H1 (cell line): Measurements from ENCODE around the gene NR2C2. TPM values are rescaled to one million over a fixed set of nuclear protein-coding genes. Genes with fewer than 3 reads are reported as not detected.

Experiments used
- CTCF ChIA-PET: fragments of 300-600 bp; sonication (Branson Sonifier 250); formaldehyde crosslinking; loops from one replicate; lab custom pipeline; 2021; ENCODE audit not compliant: partially characterized antibody; lab: Charles Lee
- POLR2A ChIA-PET: fragments of 300-600 bp; sonication (Branson Sonifier 250); formaldehyde crosslinking; loops from one replicate; lab custom pipeline; 2021; ENCODE audit warnings: inconsistent platforms; ENCODE audit not compliant: partially characterized antibody; lab: Charles Lee
- DNase-seq, 2 experiments: peaks; one replicate each; pipeline versions ENCODE4 v3.0.0 to v3.0.0-alpha.2; 2010 to 2022; ENCODE audit warnings: low spot score in 2 of 2, low read depth in 1 of 2, mixed read lengths in 1 of 2
- FAIRE-seq: peaks from 2 replicates; lab custom pipeline; 2011; peaks lifted over from hg19 to GRCh38; lab: Jason Lieb, UNC
- H2AFZ ChIP-seq: 2 replicates; pipeline ENCODE4 v1.8.1; 2012; ENCODE audit warnings: low read length, inconsistent platforms
- H2AK5ac ChIP-seq: 2 replicates; pipeline ENCODE4 v1.6.1; 2013; ENCODE audit warnings: low read depth, low read length
- H2BK120ac ChIP-seq: replicated peaks from 2 replicates; pipeline ENCODE3; 2013; ENCODE audit warnings: low read depth, low read length, inconsistent platforms
- H2BK12ac ChIP-seq: 2 replicates; pipeline ENCODE4 v1.6.1; 2013; ENCODE audit warnings: low read depth, low read length
- H2BK15ac ChIP-seq: 2 replicates; pipeline ENCODE4 v1.6.1; 2013; ENCODE audit warnings: low read length
- H2BK20ac ChIP-seq: 2 replicates; pipeline ENCODE4 v1.6.1; 2013; ENCODE audit warnings: low read length
- H2BK5ac ChIP-seq: 2 replicates; pipeline ENCODE4 v1.6.1; 2013; ENCODE audit warnings: low read depth, low read length
- H3K14ac ChIP-seq: 2 replicates; pipeline ENCODE4 v1.6.1; 2013; ENCODE audit warnings: inconsistent platforms; ENCODE audit not compliant: insufficient read length
- H3K18ac ChIP-seq: 2 replicates; pipeline ENCODE4 v1.6.1; 2013; ENCODE audit warnings: low read length; ENCODE audit errors: extremely low read depth
- H3K23ac ChIP-seq: 2 replicates; pipeline ENCODE4 v1.6.1; 2013; ENCODE audit warnings: inconsistent platforms; ENCODE audit not compliant: insufficient read length
- H3K23me2 ChIP-seq: 2 replicates; pipeline ENCODE4 v1.6.1; 2013; ENCODE audit warnings: low read depth, low read length
- H3K27ac ChIP-seq: 2 replicates; pipeline ENCODE4 v1.6.1; 2011; ENCODE audit warnings: low read depth, low read length, inconsistent platforms
- H3K27me3 ChIP-seq, 4 experiments: replicated peaks in 1 of 4; 1 replicate in 1 of 4; 2 replicates in 3 of 4; pipeline versions ENCODE4 v1.6.1 to v1.8.1; 2011 to 2013; ENCODE audit warnings: low read length in 3 of 4, mild to moderate bottlenecking in 3 of 4, inconsistent platforms in 2 of 4, mixed read lengths in 2 of 4, moderate library complexity in 1 of 4; ENCODE audit not compliant: control insufficient read depth in 3 of 4, insufficient read depth in 3 of 4; ENCODE audit errors: extremely low read depth in 1 of 4
- H3K36me3 ChIP-seq, 4 experiments: 2 replicates each; pipeline versions ENCODE4 v1.6.1 to v1.8.1; 2011 to 2013; ENCODE audit warnings: mild to moderate bottlenecking in 4 of 4, low read length in 3 of 4, moderate library complexity in 2 of 4, control low read depth in 1 of 4, inconsistent platforms in 1 of 4; ENCODE audit not compliant: insufficient read depth in 4 of 4, control insufficient read depth in 2 of 4
- H3K4ac ChIP-seq: replicated peaks from 2 replicates; pipeline ENCODE3; 2013; ENCODE audit warnings: low read length, low read depth, mixed read lengths, inconsistent platforms; ENCODE audit not compliant: insufficient read length
- H3K4me1 ChIP-seq, 4 experiments: replicated peaks in 1 of 4; 1 replicate in 1 of 4; 2 replicates in 3 of 4; pipeline versions ENCODE4 v1.6.1 to v1.8.1; 2011 to 2013; ENCODE audit warnings: low read length in 3 of 4, inconsistent platforms in 2 of 4, mixed read lengths in 1 of 4; ENCODE audit not compliant: insufficient read depth in 4 of 4, control insufficient read depth in 3 of 4
- H3K4me2 ChIP-seq, 2 experiments: 2 replicates each; pipeline versions ENCODE4 v1.6.1 to v1.8.1; 2011 to 2013; ENCODE audit warnings: low read depth in 2 of 2, low read length in 2 of 2, control low read depth in 1 of 2, inconsistent platforms in 1 of 2, mild to moderate bottlenecking in 1 of 2; ENCODE audit not compliant: insufficient read depth in 1 of 2
- H3K4me3 ChIP-seq, 4 experiments: fragments of 200-600, 300-600 bp in 1 of 4; sonication (generic), shearing (Covaris generic), sonication (Bioruptor Twin) in 1 of 4; 2 replicates each; pipeline versions ENCODE4 v1.5.1 to v1.8.1; 2011 to 2016; ENCODE audit warnings: low read length in 4 of 4, low read depth in 3 of 4, control low read depth in 2 of 4, inconsistent platforms in 2 of 4, mild to moderate bottlenecking in 2 of 4, mixed read lengths in 1 of 4, moderate library complexity in 1 of 4; ENCODE audit not compliant: insufficient read depth in 2 of 4; ENCODE audit errors: extremely low read depth in 1 of 4
- H3K56ac ChIP-seq: replicated peaks from 2 replicates; pipeline ENCODE3; 2013; ENCODE audit warnings: low read depth, mild to moderate bottlenecking, mixed read lengths, low read length, inconsistent platforms; ENCODE audit not compliant: insufficient read length
- H3K79me1 ChIP-seq: 2 replicates; pipeline ENCODE4 v1.6.1; 2013; ENCODE audit warnings: low read depth, low read length, control low read depth
- H3K79me2 ChIP-seq, 2 experiments: 2 replicates each; pipeline versions ENCODE4 v1.6.1 to v1.8.1; 2012 to 2013; ENCODE audit warnings: low read length in 2 of 2, mild to moderate bottlenecking in 2 of 2, inconsistent platforms in 1 of 2; ENCODE audit not compliant: insufficient read depth in 2 of 2, control insufficient read depth in 1 of 2
- H3K9ac ChIP-seq, 4 experiments: replicated peaks in 1 of 4; 1 replicate in 1 of 4; 2 replicates in 3 of 4; pipeline versions ENCODE4 v1.6.1 to v1.8.1; 2011 to 2013; ENCODE audit warnings: low read depth in 3 of 4, low read length in 3 of 4, control low read depth in 2 of 4, mild to moderate bottlenecking in 2 of 4, moderate library complexity in 2 of 4, inconsistent platforms in 1 of 4; ENCODE audit errors: extremely low read depth in 1 of 4
- H3K9me3 ChIP-seq, 2 experiments: 2 replicates each; pipeline versions ENCODE4 v1.6.1 to v1.8.1; 2012 to 2013; ENCODE audit warnings: mild to moderate bottlenecking in 2 of 2, moderate library complexity in 2 of 2, control low read depth in 1 of 2, inconsistent platforms in 1 of 2, low read depth in 1 of 2, low read length in 1 of 2, mixed read lengths in 1 of 2; ENCODE audit not compliant: insufficient read depth in 2 of 2
- H4K20me1 ChIP-seq, 2 experiments: replicated peaks in 1 of 2; 2 replicates each; pipeline versions ENCODE3 to v1.8.1; 2011 to 2013; ENCODE audit warnings: inconsistent platforms in 2 of 2, low read length in 2 of 2, mild to moderate bottlenecking in 1 of 2; ENCODE audit not compliant: insufficient read depth in 2 of 2, control insufficient read depth in 1 of 2
- H4K5ac ChIP-seq: 2 replicates; pipeline ENCODE4 v1.6.1; 2013; ENCODE audit warnings: low read length, low read depth, mixed read lengths, inconsistent platforms; ENCODE audit not compliant: insufficient read length
- H4K8ac ChIP-seq: 2 replicates; pipeline ENCODE4 v1.8.0; 2013; ENCODE audit warnings: mild to moderate bottlenecking, moderate library complexity, low read length, inconsistent platforms; ENCODE audit not compliant: insufficient read depth; ENCODE audit errors: extremely low read depth
- H4K91ac ChIP-seq: replicated peaks from 2 replicates; pipeline ENCODE3; 2013; ENCODE audit warnings: low read length, mixed read lengths, inconsistent platforms; ENCODE audit not compliant: insufficient read length
- ASH2L ChIP-seq: fragments of 200-600, 300-600 bp; sonication (generic); IDR thresholded peaks from one replicate; pipeline ENCODE4 v1.7.1; 2017; ENCODE audit warnings: low read length
- BACH1 ChIP-seq: IDR thresholded peaks from 2 replicates; pipeline ENCODE4 v1.6.1; 2012; ENCODE audit warnings: low read length, improper control_type of control experiment
- CEBPB ChIP-seq: IDR thresholded peaks from 2 replicates; pipeline ENCODE4 v1.6.1; 2012; ENCODE audit warnings: low read depth, low read length
- MAFK ChIP-seq: IDR thresholded peaks from 2 replicates; pipeline ENCODE4 v1.6.1; 2012; ENCODE audit warnings: low read depth, mild to moderate bottlenecking, improper control_type of control experiment, low read length
- NANOG ChIP-seq: IDR thresholded peaks from 2 replicates; pipeline ENCODE4 v1.6.1; 2011; ENCODE audit warnings: low read length, low read depth, mild to moderate bottlenecking, inconsistent platforms; ENCODE audit not compliant: insufficient read depth, poor library complexity, severe bottlenecking
- POLR2A ChIP-seq, 2 experiments: IDR thresholded peaks; 1 replicate in 1 of 2; 2 replicates in 1 of 2; pipeline ENCODE4 v1.6.1; 2011; ENCODE audit warnings: low read depth in 2 of 2, low read length in 2 of 2, mild to moderate bottlenecking in 2 of 2; ENCODE audit errors: control extremely low read depth in 1 of 2
- SRF ChIP-seq: IDR thresholded peaks from 2 replicates; pipeline ENCODE4 v1.6.1; 2011; ENCODE audit warnings: mild to moderate bottlenecking, low read depth, low read length, moderate library complexity
- TAF7 ChIP-seq: optimal IDR thresholded peaks from 2 replicates; pipeline ENCODE3; 2011; ENCODE audit warnings: low read depth, mild to moderate bottlenecking, inconsistent platforms, low read length, moderate library complexity, borderline replicate concordance
- WGBS, 2 experiments: shearing (Covaris generic) in 1 of 2; methylation state at CpG; one replicate each; pipeline versions ENCODE4 v1.1.6 to v1.1.7; 2013 to 2015; ENCODE audit warnings: low lambda C conversion rate in 2 of 2, mixed read lengths in 2 of 2, inconsistent platforms in 1 of 2, low coverage in 1 of 2, missing lambda C conversion rate in 1 of 2; ENCODE audit not compliant: insufficient replicate concordance in 2 of 2, insufficient coverage in 1 of 2, insufficient read length in 1 of 2; ENCODE audit errors: extremely low coverage in 1 of 2, missing lambda C conversion rate in 1 of 2; 5-methylcytosine and 5-hydroxymethylcytosine counted together
- polyA plus RNA-seq, 7 experiments: library from polyadenylated mRNA; depleted of rRNA in 3 of 7; stranded (reverse) in 5 of 7; unstranded in 2 of 7; fragments of >200 nt in 5 of 7; fragments of 200-250 nt in 2 of 7; gene quantifications; 1 replicate in 5 of 7; 2 replicates in 1 of 7; 4 replicates in 1 of 7; pipeline versions ENCODE4 v1.2.1 to v1.2.3, GENCODE V29; 2011 to 2013; ENCODE audit warnings: missing spikeins in 2 of 7, mixed read lengths in 2 of 7
- total RNA-seq: library from RNA; stranded (reverse); fragmentation: NEBNext Ultra II Directional; extraction: Animal tissue kit (Norgen Biotek cat#: 25700); gene quantifications from 2 replicates; pipeline ENCODE4 v1.2.1, GENCODE V29; 2021

NR2C2 gene
- total and polyA plus RNA-seq, 2 of the 8 experiments (the other 6 are each of a cell fraction or from before 2014, with no cell fraction given), result 16.6 to 44.4 TPM

GRCh38 chr3:15089201-15089600 lies 141.8 kb downstream of the NR2C2 start:
- Histone ChIP-seq H3K79me2 (no peaks in the 10 kb centered on the region), H2BK20ac (no peak overlapping the region), H2AFZ (no peak overlapping the region), H2BK120ac (no peak overlapping the region), H3K4ac (no peak overlapping the region), H3K27me3 (no peaks in the 10 kb centered on the region), H4K20me1 (peaks cover 0 to 1% of the 10 kb centered on the region in 2 experiments), H3K4me1 (no peaks in the 10 kb centered on the region), H3K23me2 (no peaks in the 10 kb centered on the region), H3K79me1 (no peaks in the 10 kb centered on the region), H4K8ac (no peak overlapping the region), H3K18ac (no peak overlapping the region), H2AK5ac (no peak overlapping the region), H2BK12ac (no peak overlapping the region), H3K27ac (no peak overlapping the region), H3K36me3 (peaks cover 4 to 21% (median 13%) of the 10 kb centered on the region in 4 experiments; a peak in 6 of 8 replicates), H2BK5ac (no peak overlapping the region), H3K4me3 (no peak overlapping the region), H4K91ac (no peak overlapping the region), H3K9me3 (no peaks in the 10 kb centered on the region), H4K5ac (no peak overlapping the region), H3K56ac (no peak overlapping the region), H3K4me2 (no peak overlapping the region), H3K14ac (no peak overlapping the region), H3K9ac (no peak overlapping the region), H3K23ac (no peak overlapping the region), H2BK15ac (no peak overlapping the region)
- TF ChIP-seq TAF7 (no peak), CEBPB (no peak), BACH1 (no peak), POLR2A (IDR thresholded peaks at IDR 0.05; ENCODE audit: control extremely low read depth in 1 of 2, low read depth in 2 of 2, low read length in 2 of 2) (no peak), SRF (no peak), ASH2L (no peak), MAFK (no peak), NANOG (no peak)
- no peak for DNase-seq
- FAIRE-seq, result no peak
- WGBS, 2 experiments, result 90% methylated on average over 1 of the region's 1 CpG; no CpG with 5 or more reads in 1 of the 2 experiments
- CTCF ChIA-PET, result no interaction called here
- POLR2A ChIA-PET, result no interaction called here
